CD4-positive, alpha-beta T cell (primary cell): ENCODE measurements around the gene LPAR1. TPM values are rescaled to one million over a fixed set of nuclear protein-coding genes. Genes with fewer than 3 reads are reported as not detected.

Source experiments
- ATAC-seq: fragments of 200-7000 bp; cut with Tn5 transposase; one replicate; pipeline ENCODE4 v1.10.0; 2022; ENCODE audit warnings: mild to moderate bottlenecking; ENCODE audit not compliant: poor library complexity
- CTCF ChIA-PET: fragments of 350-600 bp; sonication (Branson Sonifier 250); formaldehyde crosslinking; loops from one replicate; lab custom pipeline; 2021; ENCODE audit warnings: antibody characterized with exemption, inconsistent platforms; lab: Charles Lee
- POLR2A ChIA-PET: fragments of 350-600 bp; sonication (Branson Sonifier 250); formaldehyde crosslinking; loops from one replicate; lab custom pipeline; 2021; ENCODE audit warnings: antibody characterized with exemption, inconsistent platforms; lab: Charles Lee
- DNase-seq, 14 experiments: peaks; one replicate each; pipeline ENCODE4 v3.0.0-alpha.2; 2013 to 2020; ENCODE audit warnings: mixed read lengths in 2 of 14
- H3K27ac ChIP-seq, 2 donors: one replicate each; pipeline versions ENCODE4 v1.5.1 to v1.7.0; 2013; ENCODE audit warnings: low read length in 2 of 2, low read depth in 1 of 2, mild to moderate bottlenecking in 1 of 2
- H3K27me3 ChIP-seq, 2 experiments: 1 replicate in 1 of 2; 2 replicates in 1 of 2; pipeline versions ENCODE4 v1.6.1 to v1.7.0; 2013; ENCODE audit warnings: low read length in 2 of 2, control low read depth in 1 of 2, mild to moderate bottlenecking in 1 of 2, moderate library complexity in 1 of 2; ENCODE audit not compliant: insufficient read depth in 2 of 2, control insufficient read depth in 1 of 2
- H3K36me3 ChIP-seq: one replicate; pipeline ENCODE4 v1.6.1; 2013; ENCODE audit warnings: low read length, control low read depth; ENCODE audit not compliant: insufficient read depth
- H3K4me1 ChIP-seq: one replicate; pipeline ENCODE4 v1.6.1; 2013; ENCODE audit warnings: low read length, control low read depth; ENCODE audit not compliant: insufficient read depth
- H3K4me3 ChIP-seq: one replicate; pipeline ENCODE4 v1.5.1; 2013; ENCODE audit warnings: mild to moderate bottlenecking, low read length, moderate library complexity
- H3K9me3 ChIP-seq, 2 experiments: 1 replicate in 1 of 2; 2 replicates in 1 of 2; pipeline versions ENCODE4 v1.6.1 to v1.7.0; 2013; ENCODE audit warnings: low read length in 2 of 2, mild to moderate bottlenecking in 2 of 2, control low read depth in 1 of 2, moderate library complexity in 1 of 2; ENCODE audit not compliant: control insufficient read depth in 1 of 2, insufficient read depth in 1 of 2
- H3K27ac Mint-ChIP-seq: one replicate; pipeline ENCODE4 v1.8.0; 2020; ENCODE audit warnings: mixed read lengths
- H3K27me3 Mint-ChIP-seq: one replicate; pipeline ENCODE4 v1.8.0; 2021; ENCODE audit warnings: mixed read lengths
- H3K36me3 Mint-ChIP-seq: one replicate; pipeline ENCODE4 v1.8.0; 2021; ENCODE audit warnings: low read depth, mixed read lengths
- H3K4me1 Mint-ChIP-seq: one replicate; pipeline ENCODE4 v1.8.0; 2021; ENCODE audit warnings: low read depth, mixed read lengths
- H3K4me3 Mint-ChIP-seq: one replicate; pipeline ENCODE4 v1.8.0; 2020; ENCODE audit warnings: mild to moderate bottlenecking, mixed read lengths
- H3K9me3 Mint-ChIP-seq: one replicate; pipeline ENCODE4 v1.8.0; 2020; ENCODE audit warnings: mixed read lengths
- intact Hi-C, 2 experiments: fragments of 100-400 bp; cut with DNase I in 1 of 2; cut with micrococcal nuclease in 1 of 2; formaldehyde crosslinking; loops; one replicate each; pipeline versions ENCODE4 v1.15.1 to v1.9.0; 2023 to 2025; cut with DNase I, micrococcal nuclease
- total RNA-seq, 174 experiments: library from RNA in 2 of 174; stranded (reverse) in 2 of 174; gene quantifications; one replicate each; pipeline ENCODE4 v1.2.3 and lab custom pipeline; 2021 to 2026
- TF ChIP-seq, protein P1 (sequence below): fragments of 200-600 bp; IDR thresholded peaks from one replicate; pipeline ENCODE4 v1.8.0; 2022; ENCODE audit warnings: antibody characterized with exemption, mild to moderate bottlenecking

Gene LPAR1
- total RNA-seq, 2 experiments from 2014 or later, result not detected

DNA sequence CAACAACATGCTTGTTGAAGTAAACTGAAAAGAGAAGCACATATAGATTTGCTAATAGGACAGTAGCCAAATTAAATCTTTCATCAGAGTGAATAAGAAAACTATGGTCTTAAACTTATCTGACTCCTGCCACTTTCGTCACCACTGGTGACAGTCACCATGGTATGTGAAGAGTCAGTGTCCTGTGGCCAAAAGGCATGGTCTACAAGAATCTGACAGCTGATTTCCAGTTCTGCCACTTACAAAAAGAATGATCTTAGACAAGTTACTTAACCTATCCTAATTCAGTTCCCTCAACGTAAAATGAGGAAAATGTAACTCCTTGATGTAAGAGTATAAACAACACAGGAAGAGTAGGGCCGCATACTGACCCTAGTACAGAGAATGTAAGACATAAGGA, 102.0 kb downstream of the LPAR1 start:
- H3K4me1 Mint-ChIP-seq, result no peaks in the 10 kb centered on the region
- H3K27me3 Mint-ChIP-seq, result no peaks in the 10 kb centered on the region
- H3K4me3 ChIP-seq, result no peak overlapping the region
- H3K9me3 ChIP-seq, result peaks cover 0 to 4% of the 10 kb centered on the region in 2 experiments
- H3K36me3 ChIP-seq, result no peaks in the 10 kb centered on the region
- no peaks in the 10 kb centered on the region for H3K4me1 ChIP-seq
- DNase-seq, result no peak
- TF ChIP-seq, protein P1, sequence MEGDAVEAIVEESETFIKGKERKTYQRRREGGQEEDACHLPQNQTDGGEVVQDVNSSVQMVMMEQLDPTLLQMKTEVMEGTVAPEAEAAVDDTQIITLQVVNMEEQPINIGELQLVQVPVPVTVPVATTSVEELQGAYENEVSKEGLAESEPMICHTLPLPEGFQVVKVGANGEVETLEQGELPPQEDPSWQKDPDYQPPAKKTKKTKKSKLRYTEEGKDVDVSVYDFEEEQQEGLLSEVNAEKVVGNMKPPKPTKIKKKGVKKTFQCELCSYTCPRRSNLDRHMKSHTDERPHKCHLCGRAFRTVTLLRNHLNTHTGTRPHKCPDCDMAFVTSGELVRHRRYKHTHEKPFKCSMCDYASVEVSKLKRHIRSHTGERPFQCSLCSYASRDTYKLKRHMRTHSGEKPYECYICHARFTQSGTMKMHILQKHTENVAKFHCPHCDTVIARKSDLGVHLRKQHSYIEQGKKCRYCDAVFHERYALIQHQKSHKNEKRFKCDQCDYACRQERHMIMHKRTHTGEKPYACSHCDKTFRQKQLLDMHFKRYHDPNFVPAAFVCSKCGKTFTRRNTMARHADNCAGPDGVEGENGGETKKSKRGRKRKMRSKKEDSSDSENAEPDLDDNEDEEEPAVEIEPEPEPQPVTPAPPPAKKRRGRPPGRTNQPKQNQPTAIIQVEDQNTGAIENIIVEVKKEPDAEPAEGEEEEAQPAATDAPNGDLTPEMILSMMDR, result no peak
- CTCF ChIA-PET, result no interaction called here
- intact Hi-C loops, result no loop called here
- POLR2A ChIA-PET, result no interaction called here
- no peak overlapping the region for H3K27ac ChIP-seq
- H3K9me3 Mint-ChIP-seq, result no peaks in the 10 kb centered on the region
- no peak for ATAC-seq
- no peak overlapping the region for H3K4me3 Mint-ChIP-seq
- no peaks in the 10 kb centered on the region for H3K36me3 Mint-ChIP-seq
- H3K27ac Mint-ChIP-seq, result no peak overlapping the region
- H3K27me3 ChIP-seq, result no peaks in the 10 kb centered on the region

- no peak overlapping the region for H3K4me3 Mint-ChIP-seq
- H3K36me3 ChIP-seq, result no peaks in the 10 kb centered on the region
- intact Hi-C loops, result no loop called here
- no peaks in the 10 kb centered on the region for H3K36me3 Mint-ChIP-seq
- H3K4me1 ChIP-seq, result no peaks in the 10 kb centered on the region
- ChIA-PET POLR2A (no interaction called here), CTCF (no interaction called here)
- H3K27me3 Mint-ChIP-seq, result no peaks in the 10 kb centered on the region
- no peak for DNase-seq
- no peak overlapping the region for H3K4me3 ChIP-seq
- peaks cover 0 to 4% of the 10 kb centered on the region in 2 experiments for H3K9me3 ChIP-seq
- no peaks in the 10 kb centered on the region for H3K27me3 ChIP-seq
- H3K4me1 Mint-ChIP-seq, result no peaks in the 10 kb centered on the region
- H3K27ac ChIP-seq, result no peak overlapping the region
- no peaks in the 10 kb centered on the region for H3K9me3 Mint-ChIP-seq
- no peak for ATAC-seq
- no peak overlapping the region for H3K27ac Mint-ChIP-seq
- TF ChIP-seq, protein P1, result no peak
Observed at GRCh38 chr9:110935829-110936228, 102.4 kb downstream of the LPAR1 start.

DNA sequence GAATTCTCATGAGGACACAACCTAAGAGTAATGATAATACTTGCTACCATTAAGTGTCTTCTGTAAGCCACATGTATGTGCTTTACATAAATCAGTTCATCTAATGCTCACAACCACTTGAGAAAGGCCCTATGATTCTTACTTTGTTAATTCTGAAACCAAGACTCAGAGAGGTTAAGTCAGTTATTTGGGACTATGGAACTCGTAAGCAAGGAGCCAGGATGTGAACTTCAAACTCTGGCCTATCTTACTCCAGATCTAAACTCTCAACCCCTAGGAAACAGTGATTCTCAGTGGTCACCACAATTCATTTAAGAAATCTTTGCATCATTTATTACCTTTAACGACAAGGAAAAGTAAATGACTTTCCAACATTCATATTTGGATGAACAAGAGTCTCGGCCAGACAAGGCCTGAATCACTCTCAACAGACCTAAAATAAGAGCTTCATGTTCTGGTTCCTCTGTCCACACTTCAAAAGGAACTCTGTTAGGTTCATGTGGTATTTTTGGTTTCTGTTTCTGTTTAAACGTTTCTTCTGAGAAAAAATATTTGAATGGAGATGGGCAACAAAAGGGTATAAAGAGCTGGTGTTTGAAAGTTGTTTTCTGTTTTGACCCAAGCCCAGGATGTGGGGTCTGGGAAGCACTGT, 104.8 kb downstream of the LPAR1 start:
- no peak for ATAC-seq
- H3K4me1 ChIP-seq, result no peaks in the 10 kb centered on the region
- H3K27me3 Mint-ChIP-seq, result no peaks in the 10 kb centered on the region
- no peak for DNase-seq
- ChIA-PET CTCF (no interaction called here), POLR2A (no interaction called here)
- H3K36me3 ChIP-seq, result no peaks in the 10 kb centered on the region
- H3K4me3 Mint-ChIP-seq, result no peak overlapping the region
- no peak overlapping the region for H3K4me3 ChIP-seq
- no peaks in the 10 kb centered on the region for H3K36me3 Mint-ChIP-seq
- no peak overlapping the region for H3K27ac ChIP-seq
- no peaks in the 10 kb centered on the region for H3K27me3 ChIP-seq
- no peak overlapping the region for H3K27ac Mint-ChIP-seq
- no peaks in the 10 kb centered on the region for H3K4me1 Mint-ChIP-seq
- intact Hi-C loops, result no loop called here
- peaks cover 0 to 8% of the 10 kb centered on the region in 2 experiments for H3K9me3 ChIP-seq
- TF ChIP-seq, protein P1, result no peak
- H3K9me3 Mint-ChIP-seq, result no peaks in the 10 kb centered on the region
